Karpas-422 (cell line): ENCODE measurements around the gene GJA3. TPM values are rescaled to one million over a fixed set of nuclear protein-coding genes. Genes with fewer than 3 reads are reported as not detected.

Experiments
- DNase-seq: peaks from one replicate; pipeline ENCODE4 v3.0.0-alpha.2; 2015
- H2AFZ ChIP-seq: fragments of 200-600 bp; sonication (generic); 2 replicates; pipeline ENCODE4 v1.6.1; 2014; ENCODE audit warnings: antibody characterized with exemption, low read length, mixed read lengths
- H3K27ac ChIP-seq: fragments of 200-600 bp; sonication (generic); 2 replicates; pipeline ENCODE4 v1.5.1; 2014; ENCODE audit warnings: mild to moderate bottlenecking, low read length, moderate library complexity
- H3K27me3 ChIP-seq: fragments of 200-600 bp; sonication (generic); 2 replicates; pipeline ENCODE4 v1.6.1; 2014; ENCODE audit warnings: low read length, mixed read lengths
- H3K36me3 ChIP-seq: fragments of 200-600 bp; sonication (generic); 2 replicates; pipeline ENCODE4 v1.6.1; 2014; ENCODE audit warnings: low read length, mixed read lengths; ENCODE audit not compliant: insufficient read depth
- H3K4me1 ChIP-seq: fragments of 200-600 bp; sonication (generic); 2 replicates; pipeline ENCODE4 v1.6.1; 2014; ENCODE audit warnings: mild to moderate bottlenecking, low read length, mixed read lengths
- H3K4me2 ChIP-seq: fragments of 200-600 bp; sonication (generic); 2 replicates; pipeline ENCODE4 v1.6.1; 2014; ENCODE audit warnings: low read length, low read depth, mild to moderate bottlenecking; ENCODE audit not compliant: poor library complexity, severe bottlenecking
- H3K4me3 ChIP-seq: fragments of 200-600 bp; sonication (generic); 2 replicates; pipeline ENCODE4 v1.5.1; 2014; ENCODE audit warnings: mild to moderate bottlenecking, antibody characterized with exemption, low read length, mixed read lengths
- H3K79me2 ChIP-seq: fragments of 200-600 bp; sonication (generic); 2 replicates; pipeline ENCODE4 v1.6.1; 2014; ENCODE audit warnings: mild to moderate bottlenecking, low read length, mixed read lengths
- H3K9ac ChIP-seq: fragments of 200-600 bp; sonication (generic); 2 replicates; pipeline ENCODE4 v1.6.0; 2014; ENCODE audit warnings: low read length
- H3K9me2 ChIP-seq: fragments of 200-600 bp; sonication (generic), shearing (Covaris generic); replicated peaks from 2 replicates; pipeline ENCODE4 v1.6.0; 2014; ENCODE audit warnings: mild to moderate bottlenecking, low read length, moderate library complexity; ENCODE audit not compliant: insufficient read depth
- H3K9me3 ChIP-seq: fragments of 300-700, 200-600 bp; sonication (generic); 2 replicates; pipeline ENCODE4 v1.6.1; 2014; ENCODE audit warnings: low read length, mixed read lengths
- H4K20me1 ChIP-seq: fragments of 200-600 bp; sonication (generic); 2 replicates; pipeline ENCODE4 v1.6.1; 2014; ENCODE audit warnings: mild to moderate bottlenecking, antibody characterized with exemption, low read length, low read depth; ENCODE audit not compliant: insufficient read depth
- total RNA-seq: library from RNA; depleted of rRNA; stranded (reverse); fragments of >200 nt; shearing (Covaris generic); gene quantifications from 2 replicates; pipeline ENCODE4 v1.2.3, GENCODE V29; 2014; ENCODE audit warnings: low replicate concordance

Gene GJA3
- total RNA-seq, 1 experiment from 2014 or later, result 5.0 TPM

GRCh38 chr13:20151612-20152011 is 9.2 kb downstream of the GJA3 start:
- Histone ChIP-seq H3K4me2 (no peak overlapping the region), H3K79me2 (no peaks in the 10 kb centered on the region), H3K9me2 (no peaks in the 10 kb centered on the region), H3K36me3 (no peaks in the 10 kb centered on the region), H3K4me1 (peaks cover 22% of the 10 kb centered on the region), H3K27me3 (no peaks in the 10 kb centered on the region; the same call in 1 of the 2 replicates), H3K4me3 (no peak overlapping the region), H3K9ac (no peak overlapping the region), H3K9me3 (no peaks in the 10 kb centered on the region), H3K27ac (no peak overlapping the region), H4K20me1 (peaks cover 6% of the 10 kb centered on the region; the same call in 1 of the 2 replicates), H2AFZ (no peak overlapping the region)
- no peak for DNase-seq

GRCh38 chr13:20151016-20151415 is 9.8 kb downstream of the GJA3 start:
- no peak overlapping the region for H3K4me3 ChIP-seq
- peaks cover 17% of the 10 kb centered on the region for H3K4me1 ChIP-seq
- no peak overlapping the region for H3K9ac ChIP-seq
- no peak for DNase-seq
- H3K9me3 ChIP-seq, result no peaks in the 10 kb centered on the region
- no peak overlapping the region for H3K27ac ChIP-seq
- H3K36me3 ChIP-seq, result no peaks in the 10 kb centered on the region
- no peaks in the 10 kb centered on the region; the same call in 1 of the 2 replicates for H3K27me3 ChIP-seq
- peaks cover 8% of the 10 kb centered on the region; the same call in 1 of the 2 replicates for H4K20me1 ChIP-seq
- H3K9me2 ChIP-seq, result no peaks in the 10 kb centered on the region
- H2AFZ ChIP-seq, result no peak overlapping the region
- H3K79me2 ChIP-seq, result no peaks in the 10 kb centered on the region
- no peak overlapping the region for H3K4me2 ChIP-seq

- no peak overlapping the region for H3K4me2 ChIP-seq
- DNase-seq, result no peak
- H3K4me3 ChIP-seq, result no peak overlapping the region
- no peaks in the 10 kb centered on the region for H3K79me2 ChIP-seq
- H3K27ac ChIP-seq, result no peak overlapping the region
- H3K9ac ChIP-seq, result no peak overlapping the region
- no peaks in the 10 kb centered on the region; the same call in 1 of the 2 replicates for H3K27me3 ChIP-seq
- no peaks in the 10 kb centered on the region for H3K9me3 ChIP-seq
- H3K4me1 ChIP-seq, result peaks cover 17% of the 10 kb centered on the region
- H3K36me3 ChIP-seq, result no peaks in the 10 kb centered on the region
- H3K9me2 ChIP-seq, result no peaks in the 10 kb centered on the region
- H2AFZ ChIP-seq, result no peak overlapping the region
- peaks cover 8% of the 10 kb centered on the region; the same call in 1 of the 2 replicates for H4K20me1 ChIP-seq
Observed at GRCh38 chr13:20150561-20150960, 10.3 kb downstream of the GJA3 start.

GRCh38 chr13:20149762-20150161 is 11.1 kb downstream of the GJA3 start:
- no peak for DNase-seq
- H4K20me1 ChIP-seq, result peaks cover 8% of the 10 kb centered on the region; the same call in 1 of the 2 replicates
- no peaks in the 10 kb centered on the region for H3K9me3 ChIP-seq

GRCh38 chr13:20148501-20149183 is 12.2 kb downstream of the GJA3 start:
- Histone ChIP-seq H3K9me3 (no peaks in the 10 kb centered on the region), H4K20me1 (peaks cover 8% of the 10 kb centered on the region; the same call in 1 of the 2 replicates), H3K4me2 (no peak overlapping the region), H3K27me3 (no peaks in the 10 kb centered on the region; the same call in 1 of the 2 replicates), H3K79me2 (no peaks in the 10 kb centered on the region), H3K9ac (no peak overlapping the region), H3K4me1 (peaks cover 17% of the 10 kb centered on the region), H3K4me3 (no peak overlapping the region), H3K36me3 (no peaks in the 10 kb centered on the region), H3K9me2 (no peaks in the 10 kb centered on the region), H3K27ac (no peak overlapping the region), H2AFZ (no peak overlapping the region)
- DNase-seq, result no peak

More at GRCh38 chr13:20149762-20150161, 11.1 kb downstream of the GJA3 start:
- no peaks in the 10 kb centered on the region; the same call in 1 of the 2 replicates for H3K27me3 ChIP-seq
- no peaks in the 10 kb centered on the region for H3K36me3 ChIP-seq
- H3K4me1 ChIP-seq, result peaks cover 17% of the 10 kb centered on the region
- no peaks in the 10 kb centered on the region for H3K9me2 ChIP-seq
- no peak overlapping the region for H3K27ac ChIP-seq
- H3K9ac ChIP-seq, result no peak overlapping the region
- H2AFZ ChIP-seq, result no peak overlapping the region
- H3K4me3 ChIP-seq, result no peak overlapping the region
- H3K4me2 ChIP-seq, result no peak overlapping the region
- no peaks in the 10 kb centered on the region for H3K79me2 ChIP-seq

- no peak overlapping the region for H3K9ac ChIP-seq
- no peak for DNase-seq
- peaks cover 8% of the 10 kb centered on the region; the same call in 1 of the 2 replicates for H4K20me1 ChIP-seq
- H3K27ac ChIP-seq, result no peak overlapping the region
- H3K4me3 ChIP-seq, result no peak overlapping the region
- no peaks in the 10 kb centered on the region for H3K36me3 ChIP-seq
- no peaks in the 10 kb centered on the region for H3K9me3 ChIP-seq
- H2AFZ ChIP-seq, result no peak overlapping the region
- H3K9me2 ChIP-seq, result no peaks in the 10 kb centered on the region
- no peak overlapping the region for H3K4me2 ChIP-seq
- no peaks in the 10 kb centered on the region for H3K79me2 ChIP-seq
- peaks cover 17% of the 10 kb centered on the region for H3K4me1 ChIP-seq
- H3K27me3 ChIP-seq, result no peaks in the 10 kb centered on the region; the same call in 1 of the 2 replicates
Observed at GRCh38 chr13:20146381-20146780, 14.5 kb downstream of the GJA3 start.

GRCh38 chr13:20145521-20145920 is 15.3 kb downstream of the GJA3 start:
- H3K27me3 ChIP-seq, result no peaks in the 10 kb centered on the region; the same call in 1 of the 2 replicates
- no peak overlapping the region for H3K4me2 ChIP-seq
- H3K9me3 ChIP-seq, result no peaks in the 10 kb centered on the region
- no peak overlapping the region for H2AFZ ChIP-seq
- peaks cover 8% of the 10 kb centered on the region; the same call in 1 of the 2 replicates for H4K20me1 ChIP-seq
- no peak overlapping the region for H3K27ac ChIP-seq
- H3K79me2 ChIP-seq, result no peaks in the 10 kb centered on the region
- H3K9ac ChIP-seq, result no peak overlapping the region
- H3K9me2 ChIP-seq, result no peaks in the 10 kb centered on the region
- no peaks in the 10 kb centered on the region for H3K36me3 ChIP-seq
- no peak overlapping the region for H3K4me3 ChIP-seq
- DNase-seq, result no peak
- H3K4me1 ChIP-seq, result peaks cover 17% of the 10 kb centered on the region

GRCh38 chr13:20144141-20144850 is 16.6 kb downstream of the GJA3 start:
- H3K9ac ChIP-seq, result no peak overlapping the region
- H3K27me3 ChIP-seq, result no peaks in the 10 kb centered on the region; the same call in 1 of the 2 replicates

More at GRCh38 chr13:20144141-20144850, 16.6 kb downstream of the GJA3 start:
- peaks cover 11% of the 10 kb centered on the region for H3K4me1 ChIP-seq
- no peak overlapping the region for H3K27ac ChIP-seq
- peaks cover 8% of the 10 kb centered on the region; the same call in 1 of the 2 replicates for H4K20me1 ChIP-seq
- no peak for DNase-seq
- H3K4me2 ChIP-seq, result no peak overlapping the region
- no peaks in the 10 kb centered on the region for H3K9me2 ChIP-seq
- no peak overlapping the region for H2AFZ ChIP-seq
- H3K9me3 ChIP-seq, result no peaks in the 10 kb centered on the region
- no peaks in the 10 kb centered on the region for H3K36me3 ChIP-seq
- no peak overlapping the region for H3K4me3 ChIP-seq
- H3K79me2 ChIP-seq, result no peaks in the 10 kb centered on the region
